ACHN (cell line): ENCODE results near the gene GPR89A.
"Not testable (repeated sequence)": the region's sequence is repeated elsewhere in the genome, so short reads cannot be mapped to it uniquely, and the experiment has no call there.

Experiments
- DNase-seq: peaks from one replicate; pipeline ENCODE4 v3.0.0-alpha.2; 2015
- in situ Hi-C: cut with HindIII; loops from 2 replicates; pipeline ENCODE4 v1.10.0; 2017; ENCODE audit warnings: low sequenced_read_pairs, low pct_ligation_motif_present, low pct_unique_long_range_greater_than_20kb

Gene GPR89A

GRCh38 chr1:145607833-145608733, at the start of gene GPR89A:
TSS of gene GPR89A (plus strand) at chr1:145607988. CDS start at chr1:145608134, 146 bp downstream.
- in situ Hi-C loops: not testable (repeated sequence)
- DNase-seq: peak; percentile 95

- not testable (repeated sequence) for DNase-seq
Observed at GRCh38 chr1:145586820-145587219, 21.0 kb upstream of the GPR89A start.

GRCh38 chr1:145590806-145591205, 17.0 kb upstream of the GPR89A start:
- in situ Hi-C loops, DNase-seq: not testable (repeated sequence)

More at GRCh38 chr1:145586820-145587219, 21.0 kb upstream of the GPR89A start:
- in situ Hi-C loops: not testable (repeated sequence)

GRCh38 chr1:145592347-145592746, 15.4 kb upstream of the GPR89A start:
- in situ Hi-C loops: not testable (repeated sequence)

GRCh38 chr1:145595421-145595820, 12.4 kb upstream of the GPR89A start:
- DNase-seq, in situ Hi-C loops: not testable (repeated sequence)

More at GRCh38 chr1:145592347-145592746, 15.4 kb upstream of the GPR89A start:
- DNase-seq: not testable (repeated sequence)

- in situ Hi-C loops, DNase-seq: not testable (repeated sequence)
Observed at GRCh38 chr1:145596236-145596635, 11.6 kb upstream of the GPR89A start.

- DNase-seq, in situ Hi-C loops: not testable (repeated sequence)
Observed at GRCh38 chr1:145599426-145599825, 8.4 kb upstream of the GPR89A start.

- no peak for DNase-seq
- in situ Hi-C loops: no loop called here
Observed at GRCh38 chr1:145601593-145601992, 6.2 kb upstream of the GPR89A start.

GRCh38 chr1:145606840-145607239, 948 bp upstream of the GPR89A start:
- DNase-seq, in situ Hi-C loops: not testable (repeated sequence)

GRCh38 chr1:145607289-145607688, 499 bp upstream of the GPR89A start:
- in situ Hi-C loops: not testable (repeated sequence)

GRCh38 chr1:145610744-145611143, 3.0 kb downstream of the GPR89A start:
- DNase-seq, in situ Hi-C loops: not testable (repeated sequence)

More at GRCh38 chr1:145607289-145607688, 499 bp upstream of the GPR89A start:
- DNase-seq: not testable (repeated sequence)

- DNase-seq, in situ Hi-C loops: not testable (repeated sequence)
Observed at GRCh38 chr1:145620073-145620472, 12.3 kb downstream of the GPR89A start.

GRCh38 chr1:145622177-145622576, 14.4 kb downstream of the GPR89A start:
- DNase-seq, in situ Hi-C loops: not testable (repeated sequence)

GRCh38 chr1:145636237-145636636, 28.4 kb downstream of the GPR89A start:
- in situ Hi-C loops: not testable (repeated sequence)

GRCh38 chr1:145641886-145642285, 34.1 kb downstream of the GPR89A start:
- in situ Hi-C loops, DNase-seq: not testable (repeated sequence)

More at GRCh38 chr1:145636237-145636636, 28.4 kb downstream of the GPR89A start:
- not testable (repeated sequence) for DNase-seq

GRCh38 chr1:145643990-145644389, 36.2 kb downstream of the GPR89A start:
- DNase-seq, in situ Hi-C loops: not testable (repeated sequence)

- in situ Hi-C loops: not testable (repeated sequence)
Observed at GRCh38 chr1:145656245-145656943, 48.6 kb downstream of the GPR89A start.

GRCh38 chr1:145662502-145662901, 54.7 kb downstream of the GPR89A start:
- in situ Hi-C loops: not testable (repeated sequence)

More at GRCh38 chr1:145656245-145656943, 48.6 kb downstream of the GPR89A start:
- not testable (repeated sequence) for DNase-seq

GRCh38 chr1:145665015-145665414, 57.2 kb downstream of the GPR89A start:
- in situ Hi-C loops, DNase-seq: not testable (repeated sequence)

More at GRCh38 chr1:145662502-145662901, 54.7 kb downstream of the GPR89A start:
- not testable (repeated sequence) for DNase-seq
